ENCODE data around the gene ARL6IP4. TPM values are rescaled to one million over a fixed set of nuclear protein-coding genes. Genes with fewer than 3 reads are reported as not detected.

Gene ARL6IP4
- total and polyA plus RNA-seq, 2 of the 4 experiments (the other 2 are of a cell fraction), result 161 to 254 TPM

DNA sequence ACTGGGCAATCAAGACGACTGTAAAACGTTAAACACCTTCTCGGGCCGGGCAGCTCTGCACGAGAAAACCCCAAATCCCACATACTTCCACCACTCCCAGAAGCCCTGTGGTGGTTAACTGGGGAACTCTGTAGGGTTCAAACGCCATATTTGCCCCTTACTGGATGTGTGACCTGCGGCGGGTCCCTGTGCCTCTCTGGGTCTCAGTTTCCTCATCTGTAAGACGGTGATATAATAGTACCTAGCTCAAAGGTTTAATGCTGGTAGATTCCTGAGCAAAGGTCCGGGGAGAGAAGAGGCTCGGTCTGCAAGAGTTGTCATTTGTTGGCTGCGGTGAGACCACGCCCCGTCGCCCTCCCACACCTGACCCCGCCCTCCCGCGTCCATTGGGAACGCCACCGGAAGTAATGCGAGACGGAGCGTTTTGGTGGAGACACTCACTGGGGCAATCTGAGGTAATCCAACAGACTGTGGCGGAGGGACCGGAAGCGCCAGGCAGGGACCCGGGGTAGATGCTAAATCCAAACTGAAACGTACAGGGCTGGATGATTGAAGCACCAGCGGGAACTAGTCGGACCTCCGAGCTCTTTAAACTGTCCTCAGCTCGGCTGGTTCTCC, 6.1 kb upstream of the ARL6IP4 start:
- H3K4me1 ChIP-seq (ENCODE audit: control insufficient read depth, insufficient read depth, low read length), result peaks cover 8% of the 10 kb centered on the region; the same call in 1 of the 2 replicates
- H2AK5ac ChIP-seq (ENCODE audit: low read depth, low read length), result peak overlapping the region; percentile 33; the same call in 1 of the 2 replicates
- H3K23ac ChIP-seq (ENCODE audit: low read depth, low read length), result peak overlapping the region; percentile 74
- no peaks in the 10 kb centered on the region for H3K27me3 ChIP-seq (ENCODE audit: control insufficient read depth, insufficient read depth, low read length)
- dilution Hi-C loops (cut with HindIII; ENCODE audit: low sequenced_read_pairs, unreplicated experiment), result no loop called here
- H2AK9ac ChIP-seq (replicated peaks; ENCODE audit: low read depth, low read length, poor library complexity), result peak overlapping the region; percentile 92
- peak overlapping the region; percentile 75 for H4K5ac ChIP-seq (ENCODE audit: low read depth, low read length)
- no peaks in the 10 kb centered on the region for H4K20me1 ChIP-seq (ENCODE audit: insufficient read depth, low read length)
- H2BK5ac ChIP-seq (ENCODE audit: low read depth, low read length, poor library complexity, severe bottlenecking), result peak overlapping the region; percentile 84
- TF ChIP-seq SMC3 (IDR thresholded peaks at IDR 0.05; ENCODE audit: low read depth, low read length) (no peak), FOS (IDR thresholded peaks at IDR 0.05; ENCODE audit: low read depth, low read length) (no peak), CEBPB (IDR thresholded peaks at IDR 0.05; ENCODE audit: low read depth, low read length) (peak; percentile 83), RAD21 (IDR thresholded peaks at IDR 0.05; ENCODE audit: low read length) (no peak), BHLHE40 (IDR thresholded peaks at IDR 0.05; ENCODE audit: low read depth, low read length) (no peak), MXI1 (IDR thresholded peaks at IDR 0.05; ENCODE audit: borderline replicate concordance, low read depth, low read length) (peak; percentile 51; the same call in 1 of the 2 replicates), MAFK (IDR thresholded peaks at IDR 0.05; ENCODE audit: low read depth, low read length) (no peak), RFX5 (IDR thresholded peaks at IDR 0.05; ENCODE audit: low read depth, low read length) (no peak), RCOR1 (IDR thresholded peaks at IDR 0.05; ENCODE audit: insufficient replicate concordance, low read length) (peak; percentile 11), NFE2L2 (IDR thresholded peaks at IDR 0.05; ENCODE audit: low read depth, low read length) (no peak), MAZ (IDR thresholded peaks at IDR 0.05; ENCODE audit: borderline replicate concordance, low read depth, low read length) (peak; percentile 94)
- TF ChIP-seq, protein P1, sequence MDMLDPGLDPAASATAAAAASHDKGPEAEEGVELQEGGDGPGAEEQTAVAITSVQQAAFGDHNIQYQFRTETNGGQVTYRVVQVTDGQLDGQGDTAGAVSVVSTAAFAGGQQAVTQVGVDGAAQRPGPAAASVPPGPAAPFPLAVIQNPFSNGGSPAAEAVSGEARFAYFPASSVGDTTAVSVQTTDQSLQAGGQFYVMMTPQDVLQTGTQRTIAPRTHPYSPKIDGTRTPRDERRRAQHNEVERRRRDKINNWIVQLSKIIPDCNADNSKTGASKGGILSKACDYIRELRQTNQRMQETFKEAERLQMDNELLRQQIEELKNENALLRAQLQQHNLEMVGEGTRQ (IDR thresholded peaks at IDR 0.05; ENCODE audit: low read depth, low read length), result peak; percentile 58; the same call in 1 of the 2 replicates
- ChIA-PET CTCF (interaction anchor here (1.3 kb wide), 1 partner anchor 264 kb away, joined by 3 read pairs; no protein-coding TSS in a partner anchor), POLR2A (ENCODE audit: unreplicated experiment) (interaction anchor here (0.6 to 0.9 kb wide), 2 partner anchors 217 to 391 kb away, joined by 4 to 5 read pairs; no protein-coding TSS in a partner anchor)
- peak overlapping the region; percentile 92 for H3K4me3 ChIP-seq (ENCODE audit: insufficient read depth, low read depth, low read length)
- 0% methylated on average over 17 of the region's 32 CpGs; no CpG with 5 or more reads in 1 of the 2 experiments for WGBS, 2 experiments (ENCODE audit: extremely low coverage in 2 of 2, insufficient read length in 1 of 2)
- H4K8ac ChIP-seq (ENCODE audit: low read depth in 2 of 2, low read length in 2 of 2), result peak overlapping the region; percentile 75 to 97
- H3K9me1 ChIP-seq (ENCODE audit: insufficient read depth, low read length), result peaks cover 7% of the 10 kb centered on the region; the same call in 1 of the 2 replicates
- peak overlapping the region; percentile 95 for H3K4ac ChIP-seq (ENCODE audit: low read depth, low read length)
- peak overlapping the region; percentile 51 for H3K18ac ChIP-seq (ENCODE audit: low read depth, low read length)
- peak; percentile 98 for DNase-seq
- no peaks in the 10 kb centered on the region for H3K9me3 ChIP-seq (ENCODE audit: control insufficient read depth, insufficient read depth, low read length)
- H2BK120ac ChIP-seq (ENCODE audit: low read depth, low read length), result peak overlapping the region; percentile 88
- peak overlapping the region; percentile 98 for H2AFZ ChIP-seq (replicated peaks; ENCODE audit: low read length, poor library complexity)
- ATAC-seq (ENCODE audit: low read depth), result peak; percentile 87
- BruUV-seq (replicated peaks), result no TSS peak
- intact Hi-C loops (cut with micrococcal nuclease), result loop anchor here (2.0 to 10.0 kb wide), 2 partner anchors 176 to 410 kb away; partner anchors contain the start of genes KMT5A and PITPNM2
- in situ Hi-C loops (cut with MboI; ENCODE audit: low sequenced_read_pairs), result loop anchor here (25.0 kb wide), 1 partner anchor 337 kb away; no protein-coding TSS in a partner anchor
- peak overlapping the region; percentile 96 for H3K14ac ChIP-seq (replicated peaks; ENCODE audit: low read depth, low read length)
- H3K27ac ChIP-seq (ENCODE audit: insufficient read depth, low read length), result peak overlapping the region; percentile 89
- H2BK15ac ChIP-seq (ENCODE audit: low read depth, low read length), result peak overlapping the region; percentile 52; the same call in 1 of the 3 replicates
- H3K56ac ChIP-seq (ENCODE audit: extremely low read depth, insufficient read depth, low read length), result peak overlapping the region; percentile 88
- H3K4me2 ChIP-seq (ENCODE audit: low read depth, low read length), result peak overlapping the region; percentile 80
- peak overlapping the region; percentile 96 for H4K91ac ChIP-seq (ENCODE audit: insufficient read depth, low read depth, low read length)
- peaks cover 4% of the 10 kb centered on the region; the same call in 1 of the 2 replicates for H3K36me3 ChIP-seq (ENCODE audit: control insufficient read depth, insufficient read depth, low read length)
- H3K9ac ChIP-seq (ENCODE audit: low read depth, low read length), result peak overlapping the region; percentile 85
- peaks cover 12 to 46% of the 10 kb centered on the region in 2 experiments for H3K79me1 ChIP-seq (ENCODE audit: low read depth in 1 of 2, low read length in 2 of 2)
- 0 out of 2 replicates have a peak overlapping the region, but pooled peaks have one; percentile 57 for H2BK20ac ChIP-seq (ENCODE audit: low read depth, low read length)

Data from IMR-90 (cell line).